ENCODE measurements around the gene BBX.

Gene BBX

DNA sequence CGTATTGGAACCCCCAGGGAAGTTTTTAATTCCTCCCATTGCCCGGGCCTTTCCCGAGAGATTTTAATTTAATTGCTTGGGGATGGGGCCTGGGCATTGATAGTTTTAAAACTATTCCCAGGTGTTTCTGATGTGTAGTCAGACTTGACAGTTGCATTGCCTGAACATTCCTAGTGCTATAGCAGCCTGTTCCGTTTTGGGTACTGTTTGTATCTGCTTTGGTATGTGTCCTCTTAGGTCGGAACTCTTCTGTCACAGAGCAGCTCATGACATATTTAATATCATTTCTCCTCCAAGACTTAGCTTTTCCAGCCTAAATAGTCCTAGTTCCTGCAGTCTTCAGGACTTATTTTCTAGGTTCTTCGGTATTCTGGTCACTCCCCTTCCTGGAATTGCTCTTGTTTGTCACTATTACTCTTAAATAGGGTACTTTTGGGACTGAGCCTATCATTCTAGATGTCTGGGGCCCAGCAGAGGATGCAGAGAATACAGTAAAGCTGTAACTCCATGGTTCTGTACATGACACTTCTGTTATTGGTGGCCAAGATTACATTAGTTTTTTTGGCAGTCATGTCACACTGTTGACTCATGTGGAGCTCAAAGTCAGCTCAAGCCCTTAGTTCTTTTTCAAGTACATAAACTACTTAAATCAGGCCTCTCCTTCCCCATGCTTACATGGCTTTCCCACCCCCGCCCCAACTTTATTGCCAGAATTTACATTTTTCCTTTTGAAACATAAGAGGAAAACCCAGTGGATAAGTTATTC is 81.5 kb downstream of the BBX start:
- no peak for DNase-seq

DNA sequence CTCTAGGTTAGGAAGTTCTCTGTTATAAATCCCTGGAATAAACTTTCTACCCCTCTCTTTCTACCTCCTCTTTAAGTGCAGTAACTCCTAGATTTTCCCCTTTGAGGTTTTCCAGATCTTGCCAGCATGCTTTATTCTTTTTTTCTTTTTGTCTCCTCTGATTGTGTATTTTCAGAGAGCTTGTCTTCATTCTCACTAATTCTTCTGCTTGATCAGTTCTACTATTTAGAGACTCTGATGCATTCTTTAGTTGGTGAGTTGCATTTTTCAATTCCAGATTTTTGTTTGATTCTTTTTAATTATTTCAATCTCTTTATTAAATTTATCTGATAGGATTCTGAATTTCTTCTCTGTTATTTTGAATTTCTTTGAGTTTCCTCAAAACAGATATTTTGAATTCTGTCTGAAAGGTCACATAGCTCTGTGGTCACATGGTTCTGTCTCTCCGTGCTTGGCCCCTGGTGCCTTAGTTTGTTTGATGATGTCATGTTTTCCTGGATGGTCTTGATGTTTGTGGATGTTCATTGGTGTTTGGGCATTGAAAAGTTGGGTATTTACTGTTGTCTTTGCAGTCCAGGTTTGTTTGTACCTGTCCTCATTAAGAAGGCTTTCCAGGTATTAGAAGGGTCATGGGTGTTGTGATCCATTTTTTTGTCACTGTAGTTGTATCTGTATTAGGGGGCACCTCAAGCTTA is 89.2 kb downstream of the BBX start:
- DNase-seq = no peak

DNA sequence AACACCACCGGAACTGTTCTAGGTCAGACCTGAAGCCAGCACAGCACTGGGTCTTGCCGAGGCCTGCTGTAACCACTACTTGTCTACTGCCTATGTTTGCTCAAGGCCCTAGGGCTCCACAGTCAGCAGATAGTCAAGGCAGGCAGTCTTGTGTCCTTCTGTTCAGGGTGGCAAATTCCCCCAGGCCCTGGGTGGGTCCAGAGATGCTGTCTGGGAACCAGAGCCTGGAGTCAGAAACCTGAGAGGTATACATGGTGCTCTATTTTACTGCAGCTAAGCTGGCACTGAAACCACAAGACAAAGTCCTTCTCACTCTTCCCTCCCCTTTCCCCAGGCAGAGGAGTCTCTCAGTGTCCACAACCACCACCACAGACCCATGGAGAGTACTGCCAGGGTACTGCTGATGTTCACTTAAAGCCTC is 89.9 kb downstream of the BBX start:
- DNase-seq = no peak

DNA sequence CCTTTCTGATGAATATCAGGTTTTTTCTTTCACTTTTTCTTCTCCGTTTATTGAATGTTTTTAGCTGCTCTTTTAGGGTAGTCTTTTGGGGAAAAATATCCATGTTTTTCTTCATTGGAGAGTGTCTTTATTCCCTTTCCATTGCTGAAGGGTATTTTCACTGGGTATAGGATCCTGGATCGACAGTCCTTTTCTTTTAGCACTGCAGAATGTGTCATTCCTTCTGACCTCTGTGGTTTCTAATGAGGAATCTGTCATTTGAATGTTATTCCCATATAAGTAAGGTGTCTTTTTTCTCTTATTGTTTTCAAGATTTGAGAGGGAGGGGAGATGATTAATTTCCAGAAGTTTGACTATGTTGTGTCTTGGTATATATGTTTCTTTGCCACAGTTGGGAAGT is 96.8 kb downstream of the BBX start:
- DNase-seq = no peak

DNA sequence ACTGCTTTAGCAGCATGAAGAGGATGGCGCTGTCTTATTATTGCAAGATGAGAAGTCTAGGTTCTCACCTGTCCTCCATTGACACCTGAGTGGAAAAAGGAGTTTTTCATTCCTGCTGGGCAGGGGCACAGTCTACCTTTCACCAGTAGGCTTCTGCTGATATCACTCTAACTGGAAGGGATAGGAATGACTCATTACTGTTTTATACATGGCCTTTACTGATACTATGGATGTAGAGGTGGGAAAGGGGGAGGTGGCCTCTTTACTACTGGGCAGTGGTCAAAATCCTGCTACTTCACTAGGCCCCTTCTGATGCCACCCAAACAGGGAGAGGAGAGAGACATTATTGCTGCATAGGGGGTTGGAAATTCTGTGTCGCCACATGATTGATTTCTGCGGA is 97.8 kb downstream of the BBX start:
- no peak for DNase-seq

DNA sequence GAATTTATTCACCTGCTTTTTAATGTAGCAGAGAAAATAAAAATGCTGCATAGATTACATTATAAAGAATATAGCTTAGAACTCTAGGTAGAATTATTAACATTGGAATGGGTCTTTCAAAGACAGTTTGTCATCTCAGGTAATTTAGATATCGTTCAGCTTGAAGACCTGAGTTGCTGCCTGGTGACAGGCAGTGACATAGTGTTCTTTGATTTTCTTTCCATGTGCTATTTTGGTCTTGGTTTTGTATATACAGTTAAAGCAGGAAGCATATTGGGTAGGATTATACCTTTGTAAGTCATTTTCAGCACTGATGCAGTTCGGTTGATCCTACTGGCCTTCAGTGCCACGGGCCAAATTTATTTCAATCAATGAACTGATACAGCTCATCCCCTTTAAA is 98.7 kb downstream of the BBX start:
- DNase-seq = no peak

DNA sequence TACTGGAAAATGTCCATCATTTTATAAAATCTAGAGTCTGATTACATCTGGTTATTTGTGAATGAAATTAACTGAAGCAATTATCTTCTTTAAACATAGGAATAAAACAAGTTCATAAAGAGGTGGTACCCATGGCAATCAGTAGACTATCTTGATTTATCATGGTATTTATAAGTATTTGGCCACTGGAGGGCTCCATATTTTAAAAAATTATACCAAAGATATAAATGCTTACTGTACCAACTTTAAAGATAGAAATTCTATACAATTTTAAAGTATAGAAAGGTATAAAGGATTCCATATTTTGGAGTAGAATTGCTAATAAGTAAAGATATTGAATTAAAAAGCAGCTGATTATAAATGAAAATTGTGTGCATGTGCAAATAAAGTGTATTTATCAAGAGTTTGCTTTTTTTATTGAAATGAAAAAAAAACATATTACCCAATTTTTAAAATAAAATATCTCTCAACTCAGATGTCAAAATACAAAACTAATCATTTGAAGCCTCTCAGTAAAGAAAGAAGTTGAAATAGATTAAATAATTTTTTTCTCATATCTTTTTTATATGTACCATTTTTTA is 105.3 kb downstream of the BBX start:
- DNase-seq = no peak

DNA sequence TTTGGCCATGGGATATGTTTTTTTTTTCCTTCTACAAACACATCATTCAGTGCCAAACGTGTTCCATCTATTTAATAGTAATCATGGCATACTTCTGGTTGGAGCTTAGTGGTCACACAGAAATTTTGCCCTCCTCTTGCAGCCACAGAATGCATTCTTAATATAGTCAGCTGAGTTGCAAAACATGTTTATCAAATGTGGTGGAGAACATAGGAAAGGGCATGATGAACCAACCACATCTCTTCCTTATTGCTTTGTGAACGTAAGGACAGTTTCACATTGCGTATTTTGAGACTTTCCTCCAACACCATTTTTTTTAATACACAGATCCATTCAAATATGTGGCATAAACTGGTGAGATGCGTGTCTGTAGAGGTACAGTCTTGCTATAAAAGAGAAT is 106.8 kb downstream of the BBX start:
- DNase-seq = no peak

DNA sequence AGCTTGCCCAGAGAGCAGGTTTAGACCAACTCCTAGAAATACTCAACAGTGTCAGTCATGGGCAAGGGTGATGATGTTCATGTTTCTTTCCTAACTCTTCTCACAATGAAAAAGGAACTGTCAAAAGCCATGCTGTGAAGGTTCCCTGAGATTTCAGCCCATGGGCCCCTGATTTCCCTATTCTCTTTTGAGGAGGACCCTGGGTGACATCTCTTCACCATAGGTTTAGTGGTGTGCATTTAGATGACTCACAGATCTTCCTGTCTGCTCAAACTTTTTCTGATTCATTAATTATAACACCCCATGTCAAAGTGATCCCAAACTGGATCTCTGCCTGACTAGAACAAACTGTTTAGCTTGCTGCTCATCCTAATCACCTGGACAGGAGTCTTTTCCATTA is 108.0 kb downstream of the BBX start:
- no peak for DNase-seq

DNA sequence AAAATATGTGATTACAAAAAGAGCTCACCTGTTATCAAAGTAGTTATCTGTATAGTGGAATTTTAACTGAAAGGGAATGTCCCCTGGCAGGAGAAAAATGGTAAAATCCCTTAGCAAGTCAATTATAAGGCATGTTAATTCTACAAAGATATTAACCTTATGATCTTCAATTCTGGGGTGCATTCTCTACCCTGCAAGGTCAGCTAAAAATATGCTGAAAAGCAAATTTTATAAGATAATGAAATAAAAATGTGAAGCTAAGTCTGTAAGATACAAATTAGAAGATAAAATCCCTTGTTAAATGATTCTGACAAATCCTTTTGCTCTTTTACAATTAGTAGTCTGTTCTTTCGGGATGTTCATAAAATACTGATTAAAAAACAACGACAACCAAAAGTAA is 109.8 kb downstream of the BBX start:
- DNase-seq = no peak

DNA sequence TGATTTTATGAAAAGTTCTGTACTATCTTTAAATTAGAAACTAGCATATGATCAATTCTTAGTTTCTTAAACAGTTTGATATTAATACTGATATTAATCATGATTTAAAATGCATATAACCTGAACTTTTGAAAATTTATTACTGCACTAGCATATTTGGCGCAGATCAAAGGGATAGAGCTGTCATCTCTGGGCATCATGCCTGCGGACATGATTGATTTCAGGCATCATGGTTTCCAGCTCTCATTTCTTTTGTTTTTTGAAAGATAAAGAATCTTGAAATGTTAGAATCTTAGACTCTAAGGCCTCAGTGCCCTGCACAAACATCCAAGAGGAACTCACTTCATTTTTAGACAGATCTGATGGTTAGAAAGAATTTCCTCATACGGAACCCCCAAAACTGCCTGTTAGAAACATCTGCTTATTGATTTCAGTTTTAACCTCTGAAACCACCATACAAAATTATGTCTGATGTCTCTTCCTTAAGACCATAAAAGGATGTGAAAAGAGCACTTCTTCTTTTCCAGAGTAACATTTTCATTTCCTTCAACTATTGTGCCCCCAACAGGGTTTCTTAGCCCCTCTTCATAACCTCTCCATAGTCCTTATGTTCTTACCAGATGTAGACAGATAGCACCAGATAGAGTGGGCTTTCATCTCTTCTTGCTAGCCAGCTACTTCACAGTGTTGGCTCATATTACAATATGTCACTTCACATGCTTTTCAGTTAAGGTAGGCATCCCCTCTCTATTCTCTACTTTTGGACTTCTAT is 110.8 kb downstream of the BBX start:
- DNase-seq = no peak

DNA sequence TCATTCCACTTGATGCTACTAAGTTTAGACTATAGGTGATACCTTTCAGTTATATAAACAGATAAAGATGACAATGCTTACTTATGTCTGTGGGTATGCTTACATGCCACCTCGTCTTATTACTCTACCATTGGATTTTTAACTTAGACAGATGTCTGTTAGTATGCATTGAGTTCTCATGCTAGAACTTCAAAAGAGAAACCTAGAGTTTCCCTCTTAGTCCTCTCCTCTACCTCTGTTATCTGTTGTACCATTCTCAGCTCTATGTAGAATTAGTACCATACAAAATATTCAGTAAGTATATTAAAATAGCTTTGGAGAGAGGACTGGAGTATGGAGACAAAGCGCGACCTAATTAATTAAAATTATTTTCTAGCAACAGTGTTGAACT is 111.3 kb downstream of the BBX start:
- no peak for DNase-seq

DNA sequence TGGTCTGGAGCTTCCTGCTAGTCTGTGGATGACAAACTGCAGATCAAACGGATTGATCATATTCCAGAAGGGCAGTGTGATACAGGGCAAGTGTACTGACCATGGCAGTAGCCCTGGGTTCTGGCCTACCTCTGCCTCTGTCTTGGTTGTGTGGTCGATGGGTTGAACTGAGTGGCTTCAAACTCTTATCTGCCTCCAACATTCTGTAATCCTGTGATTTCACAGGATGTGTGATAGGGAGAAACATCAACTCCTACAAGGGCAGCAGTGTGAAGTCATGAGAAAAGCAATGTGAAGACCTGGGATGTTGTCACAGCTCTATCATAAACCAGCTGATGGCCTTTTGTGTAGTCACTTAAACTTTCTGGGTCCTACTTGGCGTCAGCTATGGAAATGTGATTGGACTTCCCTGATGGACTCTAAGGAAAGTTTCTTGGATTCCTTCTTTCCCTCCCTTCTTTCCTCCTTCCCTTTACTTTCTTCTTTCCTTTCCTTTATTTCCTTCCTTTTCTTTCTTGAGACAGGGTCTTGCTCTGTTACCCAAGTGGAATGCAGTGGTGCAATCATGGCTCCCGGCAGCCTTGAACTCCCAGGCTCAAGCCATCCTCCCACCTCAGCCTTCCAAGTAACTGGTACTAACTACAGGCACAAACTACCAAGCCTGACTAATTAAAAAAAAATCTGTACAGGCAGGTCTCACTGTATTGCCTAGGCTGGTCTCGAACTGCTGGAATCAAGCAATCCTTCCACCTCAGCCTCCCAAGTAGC is 114.8 kb downstream of the BBX start:
- no peak for DNase-seq

DNA sequence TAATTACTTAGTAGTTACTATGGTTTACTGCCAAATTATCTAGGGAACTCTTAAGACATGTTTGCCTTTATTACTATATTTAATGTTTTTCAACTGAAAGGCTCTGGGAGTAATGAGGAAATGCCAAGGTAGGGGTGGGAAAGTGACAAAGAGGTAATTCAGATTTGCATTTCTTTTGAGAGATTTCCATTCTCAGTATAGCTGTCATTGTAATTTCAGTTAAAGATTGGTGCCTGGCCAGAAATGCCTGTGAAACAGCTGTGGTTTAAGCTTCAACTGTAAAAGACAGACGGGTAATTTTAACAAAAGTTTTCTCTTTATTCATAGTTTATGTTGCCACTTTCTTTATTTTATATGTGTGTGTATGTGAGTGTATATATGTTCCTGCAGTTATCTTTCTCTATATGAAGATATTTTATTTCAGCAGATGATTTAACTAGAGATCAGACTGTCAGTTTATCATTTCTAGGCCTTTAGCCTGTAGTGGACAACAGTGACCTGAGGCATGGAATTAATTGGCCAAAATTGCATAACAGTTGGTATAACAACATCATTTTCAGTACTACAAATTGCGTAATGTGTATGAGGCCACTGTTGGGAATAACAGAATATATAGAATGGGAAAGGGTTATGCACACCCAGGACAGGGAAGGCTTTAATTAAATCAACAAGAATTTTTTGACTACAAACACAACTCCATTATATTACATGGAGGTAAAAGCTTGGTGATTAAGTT is 119.0 kb downstream of the BBX start:
- DNase-seq = no peak

DNA sequence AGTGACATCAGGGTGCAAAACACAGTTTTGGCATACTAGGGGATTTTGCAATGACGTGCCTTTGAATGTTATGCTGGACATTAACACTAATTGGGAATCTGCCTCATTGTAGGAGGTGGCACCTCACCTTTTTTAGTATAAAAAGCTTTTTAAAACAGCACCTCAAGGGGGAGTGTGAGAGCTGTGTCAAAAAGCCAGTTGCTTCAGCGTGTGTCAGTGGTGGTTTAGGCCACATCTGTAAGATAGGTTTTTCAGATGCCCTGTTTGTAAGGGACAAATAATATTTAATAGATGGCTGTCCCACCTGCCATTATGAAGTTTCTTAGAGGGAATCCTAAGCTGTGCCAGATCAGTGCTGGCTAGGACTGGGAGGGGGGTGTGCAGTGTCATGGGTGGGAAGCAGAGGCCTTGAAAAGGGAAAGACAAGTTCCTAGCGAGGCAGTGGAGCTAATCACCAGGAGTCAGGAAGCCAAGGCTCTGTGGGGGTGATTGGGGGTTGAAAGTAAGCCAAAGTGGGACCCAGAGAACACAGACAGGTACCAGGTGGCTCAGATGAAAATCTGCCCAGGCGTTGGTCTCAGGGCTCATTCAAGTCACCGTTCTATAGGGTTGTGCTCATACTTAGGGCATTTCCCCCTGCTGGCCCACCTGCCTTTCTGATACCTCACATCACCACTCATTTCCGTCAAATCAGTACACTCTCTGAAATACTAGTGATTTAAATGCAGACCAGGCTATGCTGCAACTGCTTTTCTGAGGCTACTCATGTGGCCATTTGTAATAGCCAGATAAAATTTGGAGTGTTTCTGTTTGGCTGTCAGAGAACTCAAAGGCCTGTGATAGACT is 120.5 kb downstream of the BBX start:
- DNase-seq = peak; percentile 17

DNA sequence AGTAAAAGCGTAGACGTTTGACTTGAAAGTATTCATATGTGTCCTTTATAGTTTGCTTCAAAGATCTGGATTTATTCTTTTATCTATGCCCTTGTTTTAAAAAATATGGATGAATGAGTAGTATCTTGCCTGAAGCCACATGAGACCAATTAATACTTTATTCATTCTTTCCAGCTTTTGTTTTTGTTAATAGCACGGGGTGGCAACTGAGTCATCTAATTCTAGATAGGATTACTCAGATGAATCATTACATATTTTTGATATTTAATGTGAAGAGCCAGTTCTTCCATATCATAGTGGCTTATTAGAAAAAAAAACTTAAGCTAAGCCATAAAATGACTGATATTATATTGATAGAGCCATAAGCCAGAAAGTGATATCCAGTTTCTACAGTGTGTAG is 121.9 kb downstream of the BBX start:
- DNase-seq = no peak

DNA sequence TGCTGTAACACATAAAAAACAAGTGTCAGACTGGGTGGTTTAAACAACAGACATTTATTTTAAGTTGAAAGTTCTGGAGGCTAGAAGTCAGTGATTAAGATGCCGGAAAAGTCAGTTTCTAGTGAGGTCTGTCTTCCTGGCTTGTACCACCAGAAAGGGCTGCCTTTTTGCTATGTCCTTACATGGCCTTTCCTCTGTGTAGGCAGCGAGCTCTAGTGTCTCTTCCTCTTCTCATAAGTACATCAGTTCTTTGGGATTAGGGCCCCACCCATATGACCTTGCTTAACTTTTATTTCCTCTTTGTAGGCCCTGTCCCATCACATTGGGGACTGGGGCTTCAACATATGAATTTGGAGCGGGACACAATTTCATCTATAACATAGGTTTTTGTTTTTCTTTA is 128.0 kb downstream of the BBX start:
- DNase-seq = peak; percentile 5

DNA sequence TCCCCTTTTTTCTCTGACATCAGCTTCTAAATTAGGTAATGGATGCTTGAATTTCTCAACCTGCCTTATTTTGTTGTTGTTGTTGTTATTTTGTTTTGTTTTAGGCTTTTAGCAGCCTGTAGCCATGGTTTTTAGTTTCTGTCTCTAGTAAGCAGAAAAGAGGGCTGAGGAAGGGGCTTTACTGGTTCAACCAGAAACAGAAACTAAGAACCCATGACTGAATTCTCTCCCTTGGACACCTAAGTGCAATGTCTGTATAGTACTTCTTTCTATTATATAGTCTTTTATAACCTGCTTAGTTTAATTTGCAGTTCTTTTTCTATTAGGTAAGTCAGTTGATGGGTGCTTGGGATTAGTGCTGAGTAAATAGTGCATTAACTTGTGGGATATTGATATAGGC is 129.0 kb downstream of the BBX start:
- peak; percentile 15 for DNase-seq

DNA sequence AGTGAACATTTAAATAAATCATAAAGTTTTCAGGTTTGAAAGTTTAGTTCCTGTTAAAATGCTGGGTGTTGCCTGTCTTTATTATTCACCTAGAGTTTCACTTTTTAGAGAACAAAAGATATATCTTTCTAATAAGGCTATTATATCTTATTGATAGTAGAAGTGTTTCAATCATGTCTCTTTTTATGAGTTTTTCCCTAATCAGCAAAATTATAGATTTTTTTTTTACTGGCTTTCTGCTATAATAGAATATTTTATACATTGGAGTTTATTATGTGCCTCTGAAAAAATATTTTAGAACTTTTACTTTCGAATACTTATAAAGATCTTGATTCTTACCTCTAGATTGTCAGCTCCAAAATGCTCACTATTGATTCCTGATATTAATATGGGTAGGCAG is 131.5 kb downstream of the BBX start:
- DNase-seq = no peak

DNA sequence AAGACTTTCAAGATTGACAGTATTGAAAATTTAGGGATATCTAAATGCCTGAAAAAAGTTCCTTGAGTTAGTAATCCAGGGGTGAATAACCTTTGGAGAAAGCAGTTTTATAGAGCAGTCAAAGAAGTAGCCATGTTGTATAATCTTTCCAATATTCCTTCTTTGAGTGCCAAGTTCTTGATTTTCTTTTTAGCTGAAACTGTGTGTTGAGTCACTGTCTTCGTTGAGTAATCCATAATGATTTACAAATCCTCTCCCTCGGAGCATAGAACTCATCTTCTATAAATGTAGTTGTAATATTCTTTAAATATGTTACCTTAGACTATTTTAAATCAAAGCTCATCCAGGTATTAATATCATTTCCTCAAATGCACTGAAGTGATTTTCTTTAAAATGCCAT is 135.2 kb downstream of the BBX start:
- DNase-seq = no peak

DNA sequence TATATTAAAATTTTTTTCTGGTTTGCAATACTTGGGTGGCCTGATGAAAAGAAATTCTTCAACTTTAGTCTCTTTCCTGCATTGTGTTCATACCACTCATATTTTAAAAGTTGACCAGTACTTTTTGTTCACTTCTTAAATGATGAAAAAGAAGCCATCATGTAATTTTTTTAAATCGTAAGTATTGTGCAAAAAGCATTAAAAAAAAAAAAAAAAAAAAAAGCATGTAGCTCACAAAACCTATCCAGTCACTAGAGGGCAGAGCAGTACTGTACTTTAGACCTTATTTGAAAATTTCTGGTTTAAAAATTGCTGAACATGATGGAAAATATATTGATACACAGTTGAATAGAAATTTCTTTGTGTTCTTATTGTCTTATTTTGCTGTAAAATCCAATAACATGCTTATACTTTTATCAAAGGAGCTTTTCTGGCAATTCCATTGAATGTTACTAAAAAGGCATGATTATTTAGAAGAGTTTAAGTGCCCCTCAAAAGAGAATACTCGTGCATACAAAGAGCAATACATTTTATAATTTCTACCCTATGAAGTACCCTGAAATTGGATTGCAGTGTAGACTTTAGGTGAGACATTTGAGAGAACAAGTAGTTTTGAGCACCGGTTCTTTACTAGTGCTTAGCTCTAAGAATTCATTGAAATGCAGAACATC is 137.7 kb downstream of the BBX start:
- peak; percentile 61 for DNase-seq

All from DMS53 (cell line).